K562 (cell line): ENCODE measurements around the gene ATP2A2. TPM values are rescaled to one million over a fixed set of nuclear protein-coding genes. Genes with fewer than 3 reads are reported as not detected.

Experiments
- CBX3 ChIP-seq, 2 experiments: IDR thresholded peaks; 1 replicate in 1 of 2; 2 replicates in 1 of 2; pipeline ENCODE4 v1.6.1; 2012; ENCODE audit warnings: inconsistent platforms in 2 of 2, low read length in 2 of 2, borderline replicate concordance in 1 of 2, control low read depth in 1 of 2
- CEBPG ChIP-seq, 3 experiments: fragments of 200-800 bp in 1 of 3; sonication (Bioruptor generic) in 1 of 3; sonication (generic) in 1 of 3; formaldehyde crosslinking in 1 of 3; IDR thresholded peaks in 2 of 3; conservative IDR thresholded peaks in 1 of 3; 2 replicates each; pipeline versions ENCODE4 v1.6.1 to v1.8.0; 2016 to 2022; ENCODE audit warnings: missing compliant biosample characterization in 2 of 3, missing genetic modification characterization in 2 of 3, mild to moderate bottlenecking in 1 of 3, missing genetic modification reagents in 1 of 3
- FIP1L1 ChIP-seq: fragments of 200-400 bp; formaldehyde crosslinking; IDR thresholded peaks from 2 replicates; pipeline ENCODE4 v1.6.1; 2018; ENCODE audit warnings: mild to moderate bottlenecking, low read depth, low read length; ENCODE audit not compliant: poor library complexity, severe bottlenecking
- HDAC8 ChIP-seq: fragments of 450-650 bp; IDR thresholded peaks from 2 replicates; pipeline ENCODE4 v1.6.1; 2016; ENCODE audit warnings: mild to moderate bottlenecking, missing genetic modification characterization, moderate library complexity, missing compliant biosample characterization
- KDM1A ChIP-seq, 2 experiments: fragments of 450-650 bp; IDR thresholded peaks; 2 replicates each; pipeline ENCODE4 v1.6.1; 2016; ENCODE audit warnings: mild to moderate bottlenecking in 2 of 2
- MTA3 ChIP-seq: fragments of 450-650 bp; formaldehyde crosslinking; IDR thresholded peaks from 2 replicates; pipeline ENCODE4 v1.6.1; 2017; ENCODE audit warnings: mild to moderate bottlenecking, borderline replicate concordance
- MYBL2 ChIP-seq, 2 experiments: fragments of 450-650 bp in 1 of 2; sonication (generic) in 1 of 2; formaldehyde crosslinking in 1 of 2; IDR thresholded peaks; 2 replicates each; pipeline versions ENCODE4 v1.6.1 to v1.8.1; 2017 to 2022; ENCODE audit warnings: borderline replicate concordance in 1 of 2, inconsistent platforms in 1 of 2, low read depth in 1 of 2, mild to moderate bottlenecking in 1 of 2, missing genetic modification reagents in 1 of 2, moderate library complexity in 1 of 2
- NFIC ChIP-seq: fragments of 450-650 bp; IDR thresholded peaks from 2 replicates; pipeline ENCODE4 v1.6.1; 2017; ENCODE audit warnings: mild to moderate bottlenecking, inconsistent platforms
- SMAD2 ChIP-seq: fragments of 150-350 bp; IDR thresholded peaks from 2 replicates; pipeline ENCODE4 v1.6.1; 2014; ENCODE audit warnings: low read depth, mild to moderate bottlenecking, low read length
- TGIF2 ChIP-seq: sonication (generic); formaldehyde crosslinking; IDR thresholded peaks from 2 replicates; pipeline ENCODE4 v1.8.1; 2022; ENCODE audit warnings: mild to moderate bottlenecking, missing genetic modification reagents, moderate library complexity
- ZNF507 ChIP-seq: conservative IDR thresholded peaks from 2 replicates; pipeline ENCODE4 v1.6.1; 2017; ENCODE audit warnings: missing genetic modification characterization, missing compliant biosample characterization
- polyA plus RNA-seq, 8 experiments: library from polyadenylated mRNA; depleted of rRNA in 4 of 8; stranded (reverse) in 5 of 8; unstranded in 3 of 8; fragments of >200 nt; fragmentation: Nextera tagmentation in 2 of 8; fragmentation: Illumina TruSeq in 1 of 8; extraction: Ambion mirVana in 2 of 8; extraction: Trizol in 1 of 8; gene quantifications; 2 replicates each; pipeline versions ENCODE4 v1.2.1 to v1.2.3, GENCODE V29; 2011 to 2014; ENCODE audit warnings: inconsistent platforms in 1 of 8, missing spikeins in 1 of 8
- total RNA-seq, 7 experiments: library from RNA; depleted of rRNA in 6 of 7; stranded (reverse); fragments of >200 nt in 6 of 7; fragmentation: Illumina TruSeq in 2 of 7; extraction: Trizol in 2 of 7; gene quantifications; 2 replicates each; pipeline versions ENCODE4 v1.2.1 to v1.2.3, GENCODE V29; 2011 to 2021; ENCODE audit warnings: low replicate concordance in 1 of 7
- TF ChIP-seq, protein P1 (sequence below): fragments of 250-450 bp; sonication (Bioruptor Pico); IDR thresholded peaks from 2 replicates; pipeline ENCODE4 v1.5.0; 2021
- TF ChIP-seq, protein P2 (sequence below): fragments of 450-650 bp; formaldehyde crosslinking; IDR thresholded peaks from 2 replicates; pipeline ENCODE4 v1.4.0; 2020; ENCODE audit warnings: mild to moderate bottlenecking, moderate library complexity
- TF ChIP-seq, protein P3 (sequence below): sonication (generic); formaldehyde crosslinking; IDR thresholded peaks from 2 replicates; pipeline ENCODE4 v1.8.1; 2023; ENCODE audit warnings: mild to moderate bottlenecking, missing genetic modification reagents
- TF ChIP-seq, protein P4 (sequence below), 2 experiments: fragments of 450-650 bp; formaldehyde crosslinking in 1 of 2; IDR thresholded peaks; 2 replicates each; pipeline versions ENCODE4 v1.4.0 to v1.6.1; 2014 to 2020; ENCODE audit warnings: mild to moderate bottlenecking in 2 of 2, borderline replicate concordance in 1 of 2, low read depth in 1 of 2

Gene ATP2A2
- total and polyA plus RNA-seq, 9 of the 15 experiments (the other 6 are each of a cell fraction or from before 2014, with no cell fraction given), result 5.2 to 205 (median 51.6) TPM

DNA sequence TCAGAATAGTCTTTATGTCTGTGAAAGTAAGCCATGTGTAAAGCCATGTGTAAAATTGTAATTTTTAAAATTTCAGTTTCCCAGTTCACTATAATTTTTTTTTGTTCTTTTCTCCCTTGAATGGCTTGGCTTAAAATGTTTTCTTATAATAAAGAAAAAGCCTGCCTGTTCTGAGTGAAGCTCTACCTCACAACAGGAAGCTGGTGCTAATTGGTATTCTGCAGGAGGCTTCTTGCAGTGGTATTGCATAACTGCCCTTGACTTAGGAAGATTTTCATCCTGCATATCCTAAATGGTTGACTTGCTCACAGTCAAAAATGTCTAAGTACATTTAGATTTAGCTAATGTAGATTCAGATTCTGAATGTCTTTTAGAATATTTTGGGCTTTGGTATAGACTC, 49.5 kb downstream of the ATP2A2 start (continued):
- TF ChIP-seq, protein P1, sequence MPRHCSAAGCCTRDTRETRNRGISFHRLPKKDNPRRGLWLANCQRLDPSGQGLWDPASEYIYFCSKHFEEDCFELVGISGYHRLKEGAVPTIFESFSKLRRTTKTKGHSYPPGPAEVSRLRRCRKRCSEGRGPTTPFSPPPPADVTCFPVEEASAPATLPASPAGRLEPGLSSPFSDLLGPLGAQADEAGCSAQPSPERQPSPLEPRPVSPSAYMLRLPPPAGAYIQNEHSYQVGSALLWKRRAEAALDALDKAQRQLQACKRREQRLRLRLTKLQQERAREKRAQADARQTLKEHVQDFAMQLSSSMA, result no peak
- no peak for TF ChIP-seq MYBL2 (IDR thresholded peaks at IDR 0.05; ENCODE audit: low read depth)
- TF ChIP-seq MYBL2 (CRISPR knock-in tag; IDR thresholded peaks at IDR 0.05; ENCODE audit: borderline replicate concordance), result no peak
- TF ChIP-seq, protein P2, sequence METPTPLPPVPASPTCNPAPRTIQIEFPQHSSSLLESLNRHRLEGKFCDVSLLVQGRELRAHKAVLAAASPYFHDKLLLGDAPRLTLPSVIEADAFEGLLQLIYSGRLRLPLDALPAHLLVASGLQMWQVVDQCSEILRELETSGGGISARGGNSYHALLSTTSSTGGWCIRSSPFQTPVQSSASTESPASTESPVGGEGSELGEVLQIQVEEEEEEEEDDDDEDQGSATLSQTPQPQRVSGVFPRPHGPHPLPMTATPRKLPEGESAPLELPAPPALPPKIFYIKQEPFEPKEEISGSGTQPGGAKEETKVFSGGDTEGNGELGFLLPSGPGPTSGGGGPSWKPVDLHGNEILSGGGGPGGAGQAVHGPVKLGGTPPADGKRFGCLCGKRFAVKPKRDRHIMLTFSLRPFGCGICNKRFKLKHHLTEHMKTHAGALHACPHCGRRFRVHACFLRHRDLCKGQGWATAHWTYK (CRISPR knock-in tag), result no peak
- TF ChIP-seq SMAD2, result no peak
- TF ChIP-seq CEBPG (CRISPR knock-in tag; IDR thresholded peaks at IDR 0.05), result peak; percentile 74
- peak; percentile 77 to 92 for TF ChIP-seq CEBPG (tag; conservative IDR thresholded peaks at IDR 0.05 in 1 of 2, IDR thresholded peaks at IDR 0.05 in 1 of 2)
- no peak for TF ChIP-seq TGIF2 (CRISPR knock-in tag)
- TF ChIP-seq, protein P3, sequence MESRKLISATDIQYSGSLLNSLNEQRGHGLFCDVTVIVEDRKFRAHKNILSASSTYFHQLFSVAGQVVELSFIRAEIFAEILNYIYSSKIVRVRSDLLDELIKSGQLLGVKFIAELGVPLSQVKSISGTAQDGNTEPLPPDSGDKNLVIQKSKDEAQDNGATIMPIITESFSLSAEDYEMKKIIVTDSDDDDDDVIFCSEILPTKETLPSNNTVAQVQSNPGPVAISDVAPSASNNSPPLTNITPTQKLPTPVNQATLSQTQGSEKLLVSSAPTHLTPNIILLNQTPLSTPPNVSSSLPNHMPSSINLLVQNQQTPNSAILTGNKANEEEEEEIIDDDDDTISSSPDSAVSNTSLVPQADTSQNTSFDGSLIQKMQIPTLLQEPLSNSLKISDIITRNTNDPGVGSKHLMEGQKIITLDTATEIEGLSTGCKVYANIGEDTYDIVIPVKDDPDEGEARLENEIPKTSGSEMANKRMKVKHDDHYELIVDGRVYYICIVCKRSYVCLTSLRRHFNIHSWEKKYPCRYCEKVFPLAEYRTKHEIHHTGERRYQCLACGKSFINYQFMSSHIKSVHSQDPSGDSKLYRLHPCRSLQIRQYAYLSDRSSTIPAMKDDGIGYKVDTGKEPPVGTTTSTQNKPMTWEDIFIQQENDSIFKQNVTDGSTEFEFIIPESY, result no peak
- no peak for TF ChIP-seq CBX3 (IDR thresholded peaks at IDR 0.05; ENCODE audit: borderline replicate concordance in 1 of 2, low read length in 2 of 2)
- TF ChIP-seq, protein P4, sequence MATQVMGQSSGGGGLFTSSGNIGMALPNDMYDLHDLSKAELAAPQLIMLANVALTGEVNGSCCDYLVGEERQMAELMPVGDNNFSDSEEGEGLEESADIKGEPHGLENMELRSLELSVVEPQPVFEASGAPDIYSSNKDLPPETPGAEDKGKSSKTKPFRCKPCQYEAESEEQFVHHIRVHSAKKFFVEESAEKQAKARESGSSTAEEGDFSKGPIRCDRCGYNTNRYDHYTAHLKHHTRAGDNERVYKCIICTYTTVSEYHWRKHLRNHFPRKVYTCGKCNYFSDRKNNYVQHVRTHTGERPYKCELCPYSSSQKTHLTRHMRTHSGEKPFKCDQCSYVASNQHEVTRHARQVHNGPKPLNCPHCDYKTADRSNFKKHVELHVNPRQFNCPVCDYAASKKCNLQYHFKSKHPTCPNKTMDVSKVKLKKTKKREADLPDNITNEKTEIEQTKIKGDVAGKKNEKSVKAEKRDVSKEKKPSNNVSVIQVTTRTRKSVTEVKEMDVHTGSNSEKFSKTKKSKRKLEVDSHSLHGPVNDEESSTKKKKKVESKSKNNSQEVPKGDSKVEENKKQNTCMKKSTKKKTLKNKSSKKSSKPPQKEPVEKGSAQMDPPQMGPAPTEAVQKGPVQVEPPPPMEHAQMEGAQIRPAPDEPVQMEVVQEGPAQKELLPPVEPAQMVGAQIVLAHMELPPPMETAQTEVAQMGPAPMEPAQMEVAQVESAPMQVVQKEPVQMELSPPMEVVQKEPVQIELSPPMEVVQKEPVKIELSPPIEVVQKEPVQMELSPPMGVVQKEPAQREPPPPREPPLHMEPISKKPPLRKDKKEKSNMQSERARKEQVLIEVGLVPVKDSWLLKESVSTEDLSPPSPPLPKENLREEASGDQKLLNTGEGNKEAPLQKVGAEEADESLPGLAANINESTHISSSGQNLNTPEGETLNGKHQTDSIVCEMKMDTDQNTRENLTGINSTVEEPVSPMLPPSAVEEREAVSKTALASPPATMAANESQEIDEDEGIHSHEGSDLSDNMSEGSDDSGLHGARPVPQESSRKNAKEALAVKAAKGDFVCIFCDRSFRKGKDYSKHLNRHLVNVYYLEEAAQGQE (IDR thresholded peaks at IDR 0.05; ENCODE audit: borderline replicate concordance), result no peak
- TF ChIP-seq, protein P4 (CRISPR knock-in tag; IDR thresholded peaks at IDR 0.05; ENCODE audit: low read depth), result no peak
- no peak for TF ChIP-seq ZNF507 (tag)
- TF ChIP-seq NFIC, result no peak
- no peak for TF ChIP-seq HDAC8 (tag)
- TF ChIP-seq MTA3, result no peak
- no peak for TF ChIP-seq FIP1L1
- no peak for TF ChIP-seq KDM1A (IDR thresholded peaks at IDR 0.05)
